GM19099 (cell line): ENCODE measurements around the gene KRTAP3-1.
"Not testable (repeated sequence)": the region's sequence is repeated elsewhere in the genome, so short reads cannot be mapped to it uniquely, and the experiment has no call there.

ENCODE experiments used
- POLR2A ChIP-seq: IDR thresholded peaks from 3 replicates; pipeline ENCODE4 v1.6.1; 2011; ENCODE audit warnings: low read depth; ENCODE audit not compliant: insufficient read length; ENCODE audit errors: extremely low read depth

KRTAP3-1 gene

GRCh38 chr17:41001795-41002194, 7.1 kb downstream of the KRTAP3-1 start:
- no peak for TF ChIP-seq POLR2A

GRCh38 chr17:40999563-40999962, 9.4 kb downstream of the KRTAP3-1 start, which contains the start of gene KRTAP3-2:
Gene KRTAP3-2, minus strand, starts transcription at chr17:40999906. Its CDS starts 53 bp downstream, at chr17:40999853.
- not testable (repeated sequence) for TF ChIP-seq POLR2A

GRCh38 chr17:40997361-40997760, 11.6 kb downstream of the KRTAP3-1 start:
- TF ChIP-seq POLR2A = no peak

DNA sequence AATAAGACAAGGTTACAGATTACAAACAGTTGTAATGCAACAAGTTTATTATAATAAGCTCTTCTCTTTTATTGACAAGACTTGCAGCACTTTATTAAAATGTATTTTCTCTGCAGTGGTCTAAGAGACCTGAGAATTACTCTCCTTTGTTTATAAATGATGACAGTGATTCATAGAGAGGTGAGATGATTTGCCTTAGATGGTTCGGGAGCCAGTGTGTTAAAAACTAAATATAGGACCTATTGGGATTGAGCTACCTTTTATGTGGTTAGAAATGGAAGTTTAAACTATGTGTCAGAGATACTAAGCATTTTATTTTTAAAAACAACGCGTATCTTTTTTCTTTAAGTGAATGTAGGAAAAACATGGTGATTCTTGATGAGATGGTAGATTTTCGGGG, 12.1 kb downstream of the KRTAP3-1 start:
- TF ChIP-seq POLR2A = no peak

DNA sequence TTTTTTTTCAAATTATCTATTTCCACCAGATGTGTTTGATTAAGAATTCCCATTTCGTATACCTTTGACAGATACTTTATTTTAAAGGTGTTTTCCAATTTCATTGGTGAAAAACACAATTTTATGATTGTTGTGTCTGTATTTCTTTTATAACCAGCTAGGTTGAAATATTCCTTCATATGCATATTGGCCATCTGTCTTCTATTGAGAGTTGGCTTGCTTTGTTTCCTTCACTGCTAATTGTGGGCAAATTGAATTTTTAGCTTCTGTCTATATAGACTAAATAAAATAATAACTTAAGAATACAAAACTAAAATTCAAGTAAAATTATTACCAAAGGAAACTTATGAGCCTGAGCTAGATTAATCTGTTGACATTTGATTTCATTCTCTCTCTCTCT, 13.8 kb downstream of the KRTAP3-1 start:
- TF ChIP-seq POLR2A = no peak

DNA sequence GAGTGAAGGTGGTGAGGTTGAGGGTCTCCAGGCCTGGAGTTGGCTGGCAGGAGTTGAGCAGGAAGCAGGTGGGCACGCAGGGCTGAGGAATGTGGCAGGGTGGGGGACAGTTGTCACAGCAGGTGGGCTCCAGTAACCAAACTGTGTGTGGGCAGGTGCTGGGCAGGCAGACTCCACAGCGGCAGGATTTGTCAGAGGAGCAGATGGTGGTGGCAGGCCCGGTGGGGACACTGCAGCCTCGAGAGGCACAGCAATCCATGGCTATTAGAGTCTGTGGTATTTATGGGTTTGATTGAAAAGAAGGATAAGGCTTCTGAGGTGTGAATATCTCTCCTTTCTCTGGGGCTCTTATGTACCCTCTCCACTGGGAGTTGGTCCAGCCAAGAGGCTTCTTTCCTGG, 15.1 kb downstream of the KRTAP3-1 start, which contains the start of gene KRTAP3-3:
Gene KRTAP3-3 (minus strand): TSS at position 326 of the 400 bp plus-strand sequence. CDS start 67 bp downstream, at position 259.
- TF ChIP-seq POLR2A = no peak

- TF ChIP-seq POLR2A = no peak
Measured at GRCh38 chr17:40993084-40993483, 15.8 kb downstream of the KRTAP3-1 start.

DNA sequence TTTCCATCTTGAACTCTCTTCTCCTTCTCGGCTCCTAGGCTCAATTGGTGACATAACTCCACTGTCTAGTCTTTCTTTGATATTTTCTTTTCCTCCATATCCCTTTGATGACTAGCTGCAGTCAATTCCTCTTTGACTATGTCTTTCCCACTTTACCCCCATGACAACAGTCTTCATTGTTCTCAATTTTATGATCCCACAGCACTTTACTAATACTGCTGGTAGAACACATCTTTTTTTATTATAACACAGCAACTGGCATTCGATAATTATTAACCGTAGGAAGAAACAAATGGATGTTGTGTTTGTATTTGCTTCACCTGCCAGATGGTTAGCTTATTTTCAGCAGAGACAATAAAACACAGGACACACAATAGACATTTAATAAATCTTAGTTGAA, 16.3 kb downstream of the KRTAP3-1 start:
- TF ChIP-seq POLR2A = no peak

GRCh38 chr17:40986920-40987319, 22.0 kb downstream of the KRTAP3-1 start:
- no peak for TF ChIP-seq POLR2A

GRCh38 chr17:40984226-40984625, 24.7 kb downstream of the KRTAP3-1 start, which contains the start of gene KRT40:
Gene KRT40, minus strand, starts transcription at chr17:40984326. Its CDS starts 53 bp downstream, at chr17:40984273.
- TF ChIP-seq POLR2A = no peak

GRCh38 chr17:40981115-40981514, 27.8 kb downstream of the KRTAP3-1 start:
- TF ChIP-seq POLR2A = no peak

DNA sequence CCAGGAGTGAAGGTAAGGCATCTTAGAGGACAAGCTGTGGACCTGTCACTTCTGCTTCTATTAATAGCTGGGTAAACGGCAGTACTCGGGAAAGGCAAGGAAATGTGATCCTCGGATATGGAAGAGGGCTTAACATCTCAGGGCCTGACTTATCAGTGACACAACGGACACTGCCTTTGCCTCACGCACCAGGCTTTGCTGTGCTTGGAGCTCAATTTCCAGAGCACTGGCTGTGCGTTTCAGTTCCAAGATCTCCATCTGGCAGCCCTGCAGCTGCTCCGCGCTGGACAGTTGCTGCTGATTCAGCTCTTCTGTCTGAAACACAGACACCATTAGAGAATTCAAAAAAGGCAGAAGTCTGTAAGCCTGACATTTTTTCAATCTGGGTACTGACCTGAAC, 28.3 kb downstream of the KRTAP3-1 start:
- no peak for TF ChIP-seq POLR2A

DNA sequence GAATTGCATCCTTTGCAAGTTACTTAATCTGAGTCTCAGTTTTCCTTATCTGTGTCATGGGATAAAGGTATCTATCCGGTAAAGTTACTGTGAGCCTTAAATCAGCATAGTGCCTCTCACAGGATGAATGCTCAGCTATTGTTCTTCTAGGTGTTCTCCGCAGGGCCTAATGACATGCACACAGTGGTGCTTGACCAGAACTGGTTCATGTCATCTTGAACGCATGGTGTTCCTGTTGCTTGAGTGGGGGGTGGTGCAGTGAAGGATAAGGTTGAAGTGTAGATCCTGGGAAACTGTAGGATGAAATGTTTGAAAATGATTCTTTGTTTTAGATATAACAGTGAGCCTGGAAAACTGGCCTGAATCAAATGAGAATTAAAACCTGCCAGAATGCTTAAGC, 28.8 kb downstream of the KRTAP3-1 start:
- TF ChIP-seq POLR2A = no peak

DNA sequence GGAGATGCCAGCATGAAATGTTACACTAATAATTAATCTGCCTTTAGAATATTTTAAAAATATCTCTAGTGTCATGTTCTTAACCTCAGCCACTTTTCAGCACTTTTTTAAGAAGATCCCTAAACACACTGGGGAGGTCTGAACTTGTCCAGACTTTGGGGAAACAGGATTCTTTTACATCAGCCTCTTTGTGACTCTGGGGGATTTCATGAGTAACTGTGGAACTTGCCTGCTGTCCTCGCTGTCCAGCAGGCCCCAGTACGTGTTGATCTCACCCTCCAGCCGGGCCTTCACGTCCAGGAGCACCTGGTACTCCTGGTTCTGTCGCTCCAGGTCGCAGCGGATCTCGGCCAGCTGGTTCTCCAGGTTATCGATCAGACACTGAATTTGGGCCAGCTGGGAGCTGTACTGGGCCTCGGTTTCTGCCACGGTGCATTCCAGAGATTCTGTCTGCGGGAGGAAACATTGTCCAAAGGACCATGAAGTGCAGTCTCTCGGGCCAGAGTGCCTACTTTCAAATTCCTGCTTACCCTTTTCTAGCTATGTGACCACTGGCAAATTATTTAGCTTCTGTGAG, 30.3 kb downstream of the KRTAP3-1 start:
- no peak for TF ChIP-seq POLR2A

DNA sequence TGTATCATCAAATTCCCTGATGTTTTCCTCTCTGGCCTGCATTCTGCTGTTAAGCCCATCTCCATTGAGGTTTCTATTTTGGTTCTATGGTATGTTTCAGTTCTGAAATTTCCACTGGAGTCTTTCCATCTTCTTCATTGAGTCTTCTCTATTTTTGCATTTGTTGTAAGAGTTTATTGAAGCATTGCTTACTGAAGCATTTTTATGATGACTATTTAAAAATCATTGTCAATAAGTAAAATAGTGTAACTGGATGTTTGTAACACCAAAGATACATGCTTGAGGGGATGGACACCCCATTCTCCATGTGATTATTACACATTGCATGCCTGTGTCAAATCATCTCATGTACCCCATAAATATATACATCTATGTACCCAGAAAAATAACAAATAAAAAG, 33.4 kb downstream of the KRTAP3-1 start:
- no peak for TF ChIP-seq POLR2A

DNA sequence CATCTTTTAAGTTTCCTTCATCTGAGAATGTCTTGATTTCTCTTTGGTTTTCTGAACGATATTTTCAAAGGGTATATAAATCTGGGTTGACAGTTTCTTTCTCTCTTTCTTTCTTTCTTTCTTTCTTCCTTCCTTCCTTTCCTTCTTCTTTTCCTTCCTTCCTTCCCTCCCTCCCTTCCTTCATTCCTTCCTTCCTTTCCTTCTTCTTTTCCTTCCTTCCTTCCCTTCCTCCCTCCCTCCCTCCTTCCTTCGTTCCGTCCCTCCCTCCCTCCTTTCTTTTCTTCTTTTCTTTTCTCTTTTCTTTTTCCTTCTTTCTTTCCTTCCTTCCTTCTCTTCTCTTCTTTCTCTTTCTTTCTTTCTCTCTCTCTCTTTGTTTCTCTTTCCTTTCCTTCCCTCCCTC, 34.6 kb downstream of the KRTAP3-1 start:
- TF ChIP-seq POLR2A = no peak

GRCh38 chr17:40967582-40967981, 41.3 kb downstream of the KRTAP3-1 start:
- TF ChIP-seq POLR2A = no peak
